CD4-positive, alpha-beta T cell treated with Interleukin-15 for 4 hours (primary cell): ENCODE data around the gene SIK2.
"Not testable (repeated sequence)": the region's sequence is repeated elsewhere in the genome, so short reads cannot be mapped to it uniquely, and the experiment has no call there.

Experiments
- DNase-seq: peaks from one replicate; pipeline ENCODE4 v3.0.0-alpha.2; 2020; ENCODE audit warnings: low spot score

The SIK2 gene

GRCh38 chr11:111658493-111658892 is 56.2 kb downstream of the SIK2 start:
- DNase-seq, result not testable (repeated sequence)

DNA sequence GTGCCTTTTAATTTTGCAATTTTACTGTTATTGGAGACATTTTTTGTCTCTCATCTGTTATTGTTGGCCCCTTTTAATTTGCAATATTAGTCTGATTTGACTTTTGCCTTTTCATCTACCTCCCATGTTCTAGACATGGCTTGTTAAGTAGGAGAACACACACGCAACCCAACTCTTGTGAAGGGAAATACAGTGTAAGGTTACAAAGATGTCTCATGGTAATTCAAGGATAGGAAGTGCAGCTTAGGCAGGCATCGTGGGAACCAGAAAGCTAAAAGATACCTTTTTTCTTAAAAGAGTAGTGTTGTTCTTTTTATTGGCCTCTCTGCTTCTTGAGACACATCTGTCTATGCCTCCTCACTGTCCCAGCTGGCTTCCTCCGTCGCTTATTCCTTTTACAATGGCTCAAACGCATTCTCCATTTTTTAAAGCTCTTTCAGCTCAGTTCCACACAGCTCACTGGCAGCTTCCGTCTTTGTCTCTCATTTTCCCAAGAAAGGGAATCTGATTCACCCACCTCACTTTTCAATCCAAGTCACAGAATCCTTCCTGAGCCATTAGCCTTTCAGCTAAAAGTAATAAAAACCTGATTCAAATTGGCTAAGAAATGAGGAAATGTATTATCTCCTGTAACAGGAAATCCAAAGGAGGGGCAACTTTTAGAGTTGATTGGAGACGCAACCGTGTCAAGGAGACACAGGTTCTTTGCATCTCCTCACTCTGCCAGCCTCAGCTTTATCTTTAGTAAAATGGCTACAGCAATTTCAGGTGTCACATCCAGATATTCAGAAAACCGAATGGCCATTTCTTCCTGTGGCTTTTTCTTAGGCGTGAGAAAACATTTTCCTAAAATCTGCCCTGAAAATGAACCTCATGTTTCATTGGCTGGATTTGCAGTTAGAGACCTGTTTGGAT is 57.2 kb downstream of the SIK2 start:
- DNase-seq, result no peak

DNA sequence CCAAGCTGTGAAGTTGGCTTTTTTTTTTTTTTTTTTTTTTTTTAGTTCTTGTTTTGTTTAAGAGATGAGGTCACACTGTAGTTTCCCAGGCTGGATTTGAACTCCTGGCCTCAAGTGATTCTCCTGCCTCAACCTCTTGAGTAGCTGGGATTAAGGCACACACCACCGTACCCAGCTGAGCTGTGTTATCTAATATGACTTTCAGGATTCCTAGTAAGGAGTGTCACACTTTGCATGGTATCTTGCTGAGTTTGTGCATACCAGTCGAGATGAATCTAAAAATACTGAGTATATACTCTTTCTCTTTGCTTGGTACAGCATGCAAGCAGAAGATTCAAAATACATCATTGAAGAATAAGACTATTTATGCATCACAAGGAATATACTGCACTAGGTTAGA is 58.6 kb downstream of the SIK2 start:
- DNase-seq, result no peak

GRCh38 chr11:111663820-111664219 is 61.6 kb downstream of the SIK2 start:
- no peak for DNase-seq

- no peak for DNase-seq
These were observed 63.5 kb downstream of the SIK2 start for GRCh38 chr11:111665777-111666176.

DNA sequence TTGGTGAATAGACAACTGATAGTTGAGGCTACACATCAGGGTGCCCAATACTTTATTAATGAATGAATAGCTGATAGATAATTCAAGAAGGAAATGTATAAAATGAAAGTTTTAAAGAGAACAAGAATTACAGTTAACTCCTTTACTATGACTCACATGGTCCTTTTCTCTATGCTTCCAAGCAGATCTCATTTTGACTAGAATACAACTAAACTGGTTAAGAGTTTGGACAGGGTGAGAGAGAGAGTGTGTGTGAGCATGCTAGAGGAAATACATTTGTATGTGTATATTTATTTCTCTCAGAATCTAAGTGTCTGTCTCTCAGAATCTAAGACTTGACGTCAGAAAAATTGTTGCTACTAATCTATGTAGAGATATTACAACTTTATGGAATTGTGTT is 66.7 kb downstream of the SIK2 start:
- DNase-seq, result no peak

- DNase-seq, result no peak
These were observed 69.1 kb downstream of the SIK2 start for GRCh38 chr11:111671383-111671782.

GRCh38 chr11:111672949-111673348 is 70.7 kb downstream of the SIK2 start:
- DNase-seq, result no peak

- DNase-seq, result no peak
These were observed 72.7 kb downstream of the SIK2 start for GRCh38 chr11:111674941-111675340.

GRCh38 chr11:111675891-111676290 is 73.6 kb downstream of the SIK2 start:
- DNase-seq, result no peak

- DNase-seq, result no peak
These were observed 74.8 kb downstream of the SIK2 start for GRCh38 chr11:111676878-111677585.

DNA sequence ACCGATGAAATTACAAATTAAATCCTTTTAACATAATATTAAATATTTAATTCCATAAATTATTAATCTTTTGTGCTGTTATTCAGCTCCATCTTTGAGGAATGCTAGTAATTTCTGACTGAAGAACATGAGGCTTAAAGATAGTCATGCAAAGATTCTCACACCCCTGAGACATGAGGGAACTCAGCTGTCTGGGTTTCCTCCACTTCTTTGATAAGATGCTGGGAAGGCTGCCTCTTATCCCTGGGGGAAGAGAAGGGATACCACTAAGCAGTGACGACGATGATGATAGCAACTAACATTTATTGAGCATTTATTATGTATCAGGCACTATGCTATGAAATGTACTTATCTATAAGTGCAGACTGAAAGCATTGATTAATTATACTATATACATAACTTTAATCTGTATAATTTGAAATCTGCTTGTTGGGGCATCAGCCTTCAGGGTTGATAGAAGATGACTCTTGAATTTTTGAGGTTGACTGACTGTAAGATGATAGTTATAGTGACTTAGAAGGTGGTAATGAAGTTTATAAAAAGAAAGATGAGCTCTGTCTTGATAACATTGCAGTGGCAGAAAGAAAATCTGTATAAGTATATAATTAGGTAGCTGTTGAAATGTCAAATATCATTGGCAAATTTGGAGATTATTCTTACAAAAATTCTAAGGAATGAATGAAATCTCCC is 78.4 kb downstream of the SIK2 start:
- no peak for DNase-seq

GRCh38 chr11:111683806-111684205 is 81.6 kb downstream of the SIK2 start:
- DNase-seq, result no peak

- DNase-seq, result no peak
These were observed 82.0 kb downstream of the SIK2 start for GRCh38 chr11:111684251-111684650.

DNA sequence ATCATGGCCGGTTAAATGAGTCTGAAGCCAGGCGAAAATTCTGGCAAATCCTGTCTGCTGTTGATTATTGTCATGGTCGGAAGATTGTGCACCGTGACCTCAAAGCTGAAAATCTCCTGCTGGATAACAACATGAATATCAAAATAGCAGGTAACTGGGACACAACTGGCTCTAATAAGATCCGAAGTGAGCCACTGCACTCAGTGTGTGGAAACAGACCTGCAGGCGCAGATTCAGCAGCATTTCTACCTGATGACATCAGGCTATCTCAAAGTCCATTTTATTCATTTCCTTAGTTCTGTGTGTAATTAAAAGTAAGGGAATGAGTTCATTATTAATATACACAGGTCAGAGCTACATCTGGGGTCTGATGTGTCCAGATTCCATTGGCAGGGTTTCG is 85.8 kb downstream of the SIK2 start:
- DNase-seq, result no peak

DNA sequence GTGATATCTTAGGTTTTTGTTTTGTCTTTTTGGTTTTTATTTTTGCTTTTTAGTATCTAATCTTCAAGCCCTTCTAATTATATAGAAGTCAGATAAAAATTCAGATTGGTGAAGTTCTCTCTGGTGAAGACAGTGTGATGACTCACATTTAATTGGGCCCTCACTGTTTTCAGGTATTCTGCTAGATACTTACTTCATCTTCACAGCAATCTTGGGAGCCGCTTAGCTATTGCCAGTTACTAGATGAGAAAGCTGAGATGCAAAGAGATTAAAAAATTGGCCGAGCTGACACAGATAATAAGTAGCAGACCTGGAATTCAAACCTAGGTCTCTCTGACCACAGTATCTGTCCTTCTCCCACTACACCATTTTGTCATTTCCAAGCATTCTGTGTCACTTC is 88.9 kb downstream of the SIK2 start:
- no peak for DNase-seq

- DNase-seq, result no peak
These were observed 89.5 kb downstream of the SIK2 start for GRCh38 chr11:111691741-111692140.

DNA sequence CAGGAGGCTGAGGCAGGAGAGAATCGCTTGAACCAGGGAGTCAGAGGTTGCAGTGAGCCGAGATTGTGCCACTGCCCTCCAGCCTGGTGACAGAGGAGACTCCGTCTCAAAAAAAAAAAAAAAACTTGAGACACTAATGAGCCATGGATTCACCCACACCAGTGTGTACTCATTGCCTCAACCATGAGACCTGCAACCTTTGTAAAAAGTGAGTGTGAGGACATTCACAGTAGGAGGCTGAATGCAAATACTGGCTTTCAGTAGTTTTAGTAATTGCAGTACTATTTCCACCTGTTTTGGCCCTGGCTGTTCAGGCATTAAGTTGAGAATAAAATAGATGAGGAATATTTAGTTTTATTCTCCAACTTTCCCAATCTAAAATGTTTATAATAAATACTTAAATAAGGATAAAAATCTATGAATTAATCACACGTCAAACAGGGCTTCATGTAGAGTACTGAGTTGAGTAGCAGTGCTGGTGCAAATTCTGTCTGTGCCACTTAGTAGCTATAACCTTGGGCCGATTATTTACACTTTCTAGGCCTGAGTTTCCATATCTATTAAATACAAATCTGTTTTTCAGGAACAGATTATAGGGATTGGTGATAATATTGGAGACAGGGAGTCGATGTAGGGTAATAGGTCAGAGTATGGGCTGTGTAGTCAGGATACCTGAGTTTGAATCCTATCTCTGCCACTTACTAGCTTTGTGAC is 91.1 kb downstream of the SIK2 start:
- no peak for DNase-seq

DNA sequence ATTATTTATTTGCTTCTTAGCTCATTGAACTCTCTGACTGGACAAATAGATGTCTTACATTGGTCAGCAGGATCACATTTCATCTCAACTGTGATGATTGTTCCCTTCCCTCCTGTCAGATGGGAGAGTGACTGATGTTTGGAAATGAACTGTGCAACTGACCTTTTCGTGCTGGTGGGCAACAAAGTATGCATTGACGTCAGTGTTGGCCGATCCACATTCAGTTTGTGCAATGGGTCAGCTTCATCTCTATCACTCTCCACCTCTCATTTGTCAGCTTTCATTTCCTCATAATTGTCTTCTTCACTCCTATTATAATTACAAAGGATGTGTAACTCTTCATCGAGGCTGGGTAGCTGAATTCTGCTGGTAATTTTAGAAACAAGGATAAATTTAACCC is 92.6 kb downstream of the SIK2 start:
- DNase-seq, result no peak

DNA sequence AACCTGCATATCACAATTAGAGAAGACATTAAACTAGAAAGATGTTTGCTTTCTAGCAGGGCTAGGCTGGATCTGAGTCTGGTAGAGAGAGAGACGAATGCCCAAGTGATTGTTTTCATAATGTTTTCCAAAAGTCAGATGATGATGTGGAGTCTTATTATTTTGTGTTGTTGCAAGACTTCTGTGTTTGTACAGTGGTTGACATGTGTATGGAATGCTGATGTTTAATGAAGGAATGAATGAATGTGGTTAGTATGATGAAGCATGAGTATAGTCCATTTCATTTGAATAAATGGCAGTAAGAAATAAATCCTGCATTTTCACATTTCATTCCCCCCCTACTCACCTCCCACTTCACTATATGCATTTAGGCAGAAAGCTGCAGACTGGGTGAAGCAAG is 94.3 kb downstream of the SIK2 start:
- DNase-seq, result no peak

- no peak for DNase-seq
These were observed 95.7 kb downstream of the SIK2 start for GRCh38 chr11:111697933-111698371.
